Motor neuron (in vitro differentiated cells): ENCODE results near the gene CEP85. TPM values are rescaled to one million over a fixed set of nuclear protein-coding genes. Genes with fewer than 3 reads are reported as not detected.
"Not testable (repeated sequence)": the region's sequence is repeated elsewhere in the genome, so short reads cannot be mapped to it uniquely, and the experiment has no call there.

Experiments
- ATAC-seq, 8 experiments: fragments of 200-7000 bp; cut with Tn5 transposase; replicated peaks in 6 of 8; 2 replicates each; pipeline ENCODE4 v1.8.0; 2021; ENCODE audit warnings: mild to moderate bottlenecking in 8 of 8, moderate library complexity in 8 of 8
- H3K27ac ChIP-seq, 2 donors: fragments of 250-450 bp; sonication (Bioruptor Pico); 2 replicates each; pipeline ENCODE4 v1.9.0; 2021; ENCODE audit warnings: antibody characterized with exemption in 2 of 2, mild to moderate bottlenecking in 2 of 2, moderate library complexity in 1 of 2
- H3K4me1 ChIP-seq, 2 donors: fragments of 250-450 bp; sonication (Bioruptor Pico); replicated peaks in 1 of 2; 2 replicates each; pipeline ENCODE4 v1.6.1; 2021; ENCODE audit warnings: antibody characterized with exemption in 2 of 2, mild to moderate bottlenecking in 2 of 2, moderate library complexity in 1 of 2
- H3K4me3 ChIP-seq, 5 donors: fragments of 250-450 bp; sonication (Bioruptor Pico); 2 replicates each; pipeline ENCODE4 v1.9.0; 2021; ENCODE audit warnings: antibody characterized with exemption in 5 of 5, mild to moderate bottlenecking in 5 of 5, moderate library complexity in 4 of 5
- WGBS, 10 experiments: fragments of 450-650 bp; shearing (Covaris generic); methylation state at CpG; one replicate each; pipeline ENCODE4 v1.0.0; 2022; 5-methylcytosine and 5-hydroxymethylcytosine counted together
- in situ Hi-C, 9 experiments: fragments of 400-800 bp; cut with MboI; loops; one replicate each; pipeline ENCODE4 v1.15.0; 2021; ENCODE audit warnings: low sequenced_read_pairs in 9 of 9, low pct_unique_long_range_greater_than_20kb in 2 of 9; ENCODE audit not compliant: unreplicated experiment in 9 of 9
- total RNA-seq, 8 experiments: library from RNA; unstranded; fragments of 300-600 nt; gene quantifications; 2 replicates each; pipeline versions ENCODE4 v1.2.3 to v1.2.4, GENCODE V29; 2022

The CEP85 gene
- total RNA-seq, 8 experiments from 2014 or later: 8.6 to 39.1 (median 19.6) TPM

- 67 to 100% (median 87%) methylated on average over 2 to 14 of the region's 21 CpGs; no CpG with 5 or more reads in 1 of the 10 experiments for WGBS, 10 experiments
- ATAC-seq: no peak
- in situ Hi-C loops: loop anchor here in 1 of 9 experiments (25.0 kb wide), 1 partner anchor 98 kb away; no protein-coding TSS in a partner anchor
- Histone ChIP-seq H3K4me3 (no peak overlapping the region), H3K4me1 (peaks cover 6 to 15% of the 10 kb centered on the region in 2 donors), H3K27ac (no peak overlapping the region)
These were observed 55.4 kb downstream of the CEP85 start for GRCh38 chr1:26289158-26290059.

DNA sequence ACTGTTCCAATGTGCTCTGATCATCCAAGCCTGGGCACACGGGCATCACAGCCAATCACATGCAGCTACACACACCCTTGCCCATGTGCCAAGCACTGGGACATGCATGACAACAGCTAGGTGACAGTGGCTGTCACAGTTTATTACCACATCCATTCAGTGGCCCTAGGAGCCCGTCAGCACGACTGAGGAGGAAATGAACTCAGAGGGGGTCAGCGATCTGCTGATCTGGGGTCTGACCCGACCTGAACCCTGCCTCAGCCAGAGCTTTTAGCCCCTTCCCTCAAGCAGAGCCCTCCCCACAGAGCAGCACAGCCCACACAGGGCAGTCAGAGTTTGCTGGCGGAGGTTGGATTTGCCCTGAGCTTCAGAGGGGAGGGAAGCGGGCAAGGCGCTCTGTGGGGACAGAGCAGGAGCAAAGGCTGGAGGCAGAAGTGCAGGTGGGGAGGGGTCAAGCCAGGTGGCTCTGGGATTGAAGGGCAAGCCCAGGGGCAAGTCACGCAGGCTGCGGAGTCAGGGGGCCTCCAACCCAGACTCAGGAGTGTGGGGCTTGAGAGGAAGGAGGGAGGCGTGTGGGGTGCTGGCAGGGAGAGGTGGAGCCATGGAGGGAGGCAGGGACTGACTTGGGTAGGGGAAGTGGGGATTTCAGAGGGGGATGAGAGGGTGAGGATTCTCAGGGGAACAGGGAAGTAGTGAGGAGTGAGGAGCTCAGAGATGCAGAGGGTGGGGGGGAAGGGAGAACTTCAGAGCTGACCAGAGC is 56.3 kb downstream of the CEP85 start:
- peak in 3 of 8 experiments; percentile 2 to 20 (median 2) for ATAC-seq
- 0 to 89% (median 54%) methylated on average over 1 to 7 of the region's 11 CpGs; no CpG with 5 or more reads in 5 of the 10 experiments for WGBS, 10 experiments
- Histone ChIP-seq H3K4me3 (no peak overlapping the region), H3K4me1 (peaks cover 0 to 6% of the 10 kb centered on the region in 2 donors), H3K27ac (no peak overlapping the region)
- in situ Hi-C loops: loop anchor here in 1 of 9 experiments (25.0 kb wide), 1 partner anchor 97 kb away; no protein-coding TSS in a partner anchor

DNA sequence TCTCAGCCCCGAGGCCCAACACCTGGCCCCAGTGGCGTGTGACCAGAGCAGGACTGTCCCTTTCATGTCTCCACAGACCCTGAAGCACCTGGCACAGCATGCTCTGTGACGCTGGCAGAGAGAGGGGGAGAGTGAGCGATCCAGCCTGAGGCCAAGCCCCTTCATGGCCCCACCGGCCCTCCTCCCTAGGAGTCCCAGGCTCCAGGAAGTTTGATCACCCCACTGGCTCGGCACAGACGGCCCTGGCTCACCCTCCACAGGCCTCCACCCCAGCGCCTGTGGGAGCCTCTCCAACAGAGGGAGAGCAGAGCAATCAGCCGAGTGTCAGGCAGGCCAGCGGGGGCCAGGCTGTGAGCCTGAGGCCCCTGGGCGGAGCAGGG is 56.9 kb downstream of the CEP85 start:
- in situ Hi-C loops: loop anchor here in 1 of 9 experiments (25.0 kb wide), 1 partner anchor 96 kb away; no protein-coding TSS in a partner anchor
- WGBS, 10 experiments: 20 to 90% (median 71%) methylated on average over 1 to 7 of the region's 11 CpGs; no CpG with 5 or more reads in 6 of the 10 experiments
- H3K4me1 ChIP-seq: peaks cover 0 to 5% of the 10 kb centered on the region in 2 donors
- H3K27ac ChIP-seq: no peak overlapping the region
- peak in 4 of 8 experiments; percentile 5 to 28 (median 18) for ATAC-seq
- H3K4me3 ChIP-seq: no peak overlapping the region

GRCh38 chr1:26291433-26291832 is 57.4 kb downstream of the CEP85 start:
- in situ Hi-C loops: loop anchor here in 1 of 9 experiments (25.0 kb wide), 1 partner anchor 96 kb away; no protein-coding TSS in a partner anchor
- Histone ChIP-seq H3K4me3 (no peak overlapping the region), H3K4me1 (peaks cover 0 to 5% of the 10 kb centered on the region in 2 donors), H3K27ac (no peak overlapping the region)
- no peak for ATAC-seq
- WGBS, 10 experiments: 89 to 100% (median 95%) methylated on average over 1 to 3 of the region's 3 CpGs; no CpG with 5 or more reads in 7 of the 10 experiments

GRCh38 chr1:26291939-26292338 is 57.9 kb downstream of the CEP85 start:
- Histone ChIP-seq H3K4me1 (peaks cover 0 to 5% of the 10 kb centered on the region in 2 donors), H3K27ac (no peak overlapping the region), H3K4me3 (no peak overlapping the region)
- no peak for ATAC-seq
- in situ Hi-C loops: loop anchor here in 1 of 9 experiments (25.0 kb wide), 1 partner anchor 95 kb away; no protein-coding TSS in a partner anchor
- 67 to 100% (median 92%) methylated on average over 1 to 4 of the region's 4 CpGs; no CpG with 5 or more reads in 4 of the 10 experiments for WGBS, 10 experiments

DNA sequence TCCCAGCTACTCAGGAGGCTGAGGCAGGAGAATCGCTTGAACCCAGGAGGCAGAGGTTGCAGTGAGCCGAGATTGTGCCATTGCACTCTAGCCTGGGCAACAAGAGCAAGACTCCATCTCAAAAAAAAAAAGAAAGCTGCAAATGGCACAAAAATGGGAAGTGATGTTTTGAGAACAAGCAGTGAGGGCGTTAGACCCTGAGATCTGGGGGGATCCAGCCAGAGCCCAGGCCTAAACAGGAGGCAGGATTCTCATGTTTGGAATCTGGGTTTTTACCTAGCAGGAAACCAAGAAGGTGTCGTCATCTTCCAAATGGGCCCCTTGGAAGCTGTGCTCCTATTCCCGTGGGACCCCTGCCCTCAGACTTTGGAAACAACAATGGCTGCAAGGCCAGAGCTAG is 58.7 kb downstream of the CEP85 start:
- not testable (repeated sequence) for H3K27ac ChIP-seq, H3K4me1 ChIP-seq, H3K4me3 ChIP-seq, ATAC-seq
- 67 to 100% (median 93%) methylated on average over 1 to 3 of the region's 5 CpGs; no CpG with 5 or more reads in 3 of the 10 experiments for WGBS, 10 experiments
- in situ Hi-C loops: loop anchor here in 1 of 9 experiments (25.0 kb wide), 1 partner anchor 95 kb away; no protein-coding TSS in a partner anchor

DNA sequence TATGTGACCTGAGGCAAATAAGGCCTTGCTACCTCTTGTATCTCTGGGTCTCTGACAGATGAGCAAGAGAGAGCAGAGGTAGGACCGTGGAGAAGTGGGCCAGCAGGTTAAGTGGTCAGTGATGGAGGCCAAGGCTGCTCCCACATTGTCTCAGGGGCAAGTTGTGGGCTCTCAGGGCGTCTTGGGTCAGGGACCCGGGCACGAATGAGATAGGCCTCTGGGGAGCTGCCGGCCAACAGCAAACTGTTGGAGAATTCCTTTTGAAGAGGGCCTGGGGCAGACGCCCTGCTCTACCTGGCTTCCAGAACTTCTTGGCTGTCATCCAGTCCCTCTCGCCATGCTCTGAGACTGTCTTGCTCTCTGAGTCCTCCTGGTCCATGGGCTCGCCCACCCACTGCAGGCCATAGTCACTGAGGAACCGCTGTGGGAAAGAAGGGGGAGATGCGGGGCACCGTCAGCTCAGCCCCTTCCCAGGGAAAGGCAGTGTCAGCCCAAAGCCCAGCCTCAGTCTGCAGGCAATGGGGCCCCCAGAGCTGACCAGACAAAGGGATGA is 60.0 kb downstream of the CEP85 start:
- no peak for ATAC-seq
- WGBS, 10 experiments: 67 to 100% (median 87%) methylated on average over 1 to 8 of the region's 11 CpGs; no CpG with 5 or more reads in 2 of the 10 experiments
- no peak overlapping the region for H3K4me3 ChIP-seq
- in situ Hi-C loops: loop anchor here in 1 of 9 experiments (25.0 kb wide), 1 partner anchor 93 kb away; no protein-coding TSS in a partner anchor
- peaks cover 0 to 5% of the 10 kb centered on the region in 2 donors for H3K4me1 ChIP-seq
- no peak overlapping the region for H3K27ac ChIP-seq

DNA sequence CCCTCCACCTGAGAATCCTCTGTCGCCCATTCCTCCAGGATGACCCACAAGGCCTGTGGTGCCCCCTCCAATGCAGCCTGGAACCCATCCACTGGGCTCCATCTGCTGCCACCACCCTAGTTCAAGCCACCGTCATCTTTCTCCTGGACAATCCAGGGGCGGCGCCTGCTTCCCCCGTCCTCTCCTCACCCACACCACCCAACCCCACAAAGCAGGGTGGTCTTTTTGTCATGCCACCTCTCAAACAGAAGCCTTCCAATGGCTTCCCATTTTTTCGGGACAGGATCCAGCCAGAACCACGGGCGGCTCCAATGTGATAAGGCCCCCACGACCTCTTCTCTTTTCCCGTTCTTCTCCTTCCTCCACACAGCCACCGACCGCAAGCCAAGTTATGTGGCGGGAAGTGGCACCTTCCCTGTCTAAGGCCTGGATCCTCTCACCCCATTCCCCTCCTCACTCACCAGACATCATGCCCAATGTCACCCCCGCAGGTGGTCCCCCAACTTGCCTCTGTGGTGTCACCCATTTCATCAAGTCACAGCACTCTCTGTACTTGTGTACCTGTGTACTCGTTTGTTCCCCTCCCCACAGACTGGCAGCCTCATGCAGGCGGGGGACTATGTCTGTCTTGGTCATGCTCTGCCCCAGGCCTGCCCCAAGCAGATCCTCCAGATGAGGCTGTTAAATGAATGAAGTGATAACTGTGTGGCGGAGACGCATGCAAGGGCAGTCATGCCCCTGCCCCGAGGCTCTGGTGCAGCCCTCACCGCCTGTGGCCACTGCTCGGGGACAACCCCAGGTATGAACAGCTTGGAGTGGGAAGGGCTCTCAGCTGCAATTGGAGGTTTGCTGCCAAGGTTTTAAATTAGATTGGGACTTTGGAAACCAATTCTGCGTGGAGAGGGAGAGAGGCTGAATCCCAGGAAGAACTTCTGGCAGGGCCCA is 61.5 kb downstream of the CEP85 start:
- H3K4me3 ChIP-seq: no peak overlapping the region
- WGBS, 10 experiments: 53 to 97% (median 90%) methylated on average over 1 to 17 of the region's 22 CpGs; no CpG with 5 or more reads in 3 of the 10 experiments
- ATAC-seq: no peak
- no peak overlapping the region for H3K27ac ChIP-seq
- in situ Hi-C loops: loop anchor here in 1 of 9 experiments (25.0 kb wide), 1 partner anchor 92 kb away; no protein-coding TSS in a partner anchor
- peaks cover 0 to 3% of the 10 kb centered on the region in 2 donors for H3K4me1 ChIP-seq

GRCh38 chr1:26296340-26297056 is 62.5 kb downstream of the CEP85 start:
- in situ Hi-C loops: loop anchor here in 1 of 9 experiments (25.0 kb wide), 1 partner anchor 91 kb away; no protein-coding TSS in a partner anchor
- WGBS, 10 experiments: 73 to 100% (median 77%) methylated on average over 1 to 7 of the region's 16 CpGs; no CpG with 5 or more reads in 4 of the 10 experiments

DNA sequence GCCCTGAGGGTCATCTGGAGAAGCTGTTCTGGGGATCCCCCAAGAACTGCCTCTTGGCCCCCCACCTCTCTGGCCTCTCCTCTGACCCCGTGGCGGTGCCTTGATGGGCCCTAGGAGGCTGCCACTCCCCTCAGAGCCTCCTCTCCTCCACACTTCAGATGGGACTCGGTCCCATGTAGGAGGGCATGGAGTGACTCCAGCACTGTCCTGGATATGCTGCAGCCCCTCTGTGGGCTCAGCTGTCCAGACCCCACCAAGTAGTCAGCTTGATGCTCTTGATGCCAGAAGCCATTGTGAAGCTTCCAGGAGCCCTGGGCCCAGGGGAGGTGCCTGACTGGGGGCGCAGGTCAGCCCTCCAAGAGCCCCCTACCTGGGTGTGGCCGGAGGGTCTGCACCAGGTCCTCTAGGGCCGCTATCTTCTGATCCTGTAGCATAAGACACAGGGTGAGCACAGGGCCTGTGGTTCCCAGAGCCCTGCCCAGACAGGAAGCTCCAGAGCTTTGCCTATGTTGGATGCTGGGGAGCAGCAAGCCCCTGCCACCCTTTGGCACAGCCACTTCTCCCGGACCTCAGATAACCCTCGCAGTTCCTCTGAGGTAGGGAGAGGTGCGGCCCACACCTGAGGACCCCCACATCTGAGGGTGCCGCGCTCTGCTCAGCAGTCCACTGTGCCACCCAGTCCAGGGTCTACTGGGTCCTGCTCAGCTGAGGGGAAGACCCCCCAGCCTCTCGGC is 63.2 kb downstream of the CEP85 start:
- in situ Hi-C loops: loop anchor here in 1 of 9 experiments (25.0 kb wide), 1 partner anchor 90 kb away; no protein-coding TSS in a partner anchor
- 80 to 98% (median 92%) methylated on average over 1 to 8 of the region's 12 CpGs; no CpG with 5 or more reads in 5 of the 10 experiments for WGBS, 10 experiments
- ATAC-seq: peak in 3 of 8 experiments; percentile 12 to 29 (median 20)
- Histone ChIP-seq H3K4me3 (no peak overlapping the region), H3K4me1 (no peaks in the 10 kb centered on the region), H3K27ac (no peak overlapping the region)

More at GRCh38 chr1:26296340-26297056, 62.5 kb downstream of the CEP85 start:
- Histone ChIP-seq H3K4me3 (no peak overlapping the region), H3K27ac (no peak overlapping the region), H3K4me1 (no peaks in the 10 kb centered on the region)
- ATAC-seq: peak in 1 of 8 experiments; percentile 10
